Retina (tissue), 1 donor: Measurements from ENCODE around the gene PPP4R2.

Experiments used
- DNase-seq: peaks from one replicate; pipeline ENCODE4 v3.0.0-alpha.2; 2016

Gene PPP4R2

DNA sequence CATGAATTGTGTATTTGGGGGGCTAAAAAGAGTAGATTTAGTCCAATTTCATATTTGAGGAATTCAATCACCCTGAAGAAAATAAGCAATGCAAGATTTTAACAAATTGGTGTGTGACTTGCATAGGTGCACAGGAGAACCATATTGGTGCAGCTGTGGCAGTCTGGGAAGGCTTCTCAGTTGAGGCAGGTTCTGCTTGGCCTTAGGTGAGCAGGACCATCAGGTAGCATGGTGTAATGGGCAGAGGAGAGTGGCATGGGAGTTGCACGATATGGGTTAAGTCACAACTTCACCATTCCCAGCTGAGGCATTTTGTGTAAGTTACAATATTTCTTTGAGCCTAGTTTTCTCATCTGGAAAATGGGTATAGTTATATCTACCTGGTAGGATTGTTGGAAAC, 75.3 kb downstream of the PPP4R2 start:
- no peak for DNase-seq

DNA sequence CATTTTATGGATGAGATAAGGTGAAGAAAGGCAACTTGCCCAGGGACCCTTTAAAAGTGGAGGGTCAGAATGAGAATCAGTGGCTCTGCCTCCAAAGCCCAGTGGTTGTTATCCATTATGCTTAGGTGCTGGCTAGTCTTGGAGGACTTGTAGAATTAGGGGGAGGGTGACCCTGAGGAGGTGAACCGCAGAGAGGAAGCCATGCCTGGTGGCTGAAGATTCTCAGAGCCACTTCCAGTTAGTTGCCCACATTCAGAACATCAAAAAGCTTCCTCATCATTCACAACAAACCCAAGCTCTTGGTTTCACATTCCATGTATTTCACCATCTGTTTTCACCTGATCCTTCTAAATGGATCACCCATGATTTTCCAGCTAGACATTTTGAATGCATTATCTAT, 76.0 kb downstream of the PPP4R2 start:
- DNase-seq: no peak

DNA sequence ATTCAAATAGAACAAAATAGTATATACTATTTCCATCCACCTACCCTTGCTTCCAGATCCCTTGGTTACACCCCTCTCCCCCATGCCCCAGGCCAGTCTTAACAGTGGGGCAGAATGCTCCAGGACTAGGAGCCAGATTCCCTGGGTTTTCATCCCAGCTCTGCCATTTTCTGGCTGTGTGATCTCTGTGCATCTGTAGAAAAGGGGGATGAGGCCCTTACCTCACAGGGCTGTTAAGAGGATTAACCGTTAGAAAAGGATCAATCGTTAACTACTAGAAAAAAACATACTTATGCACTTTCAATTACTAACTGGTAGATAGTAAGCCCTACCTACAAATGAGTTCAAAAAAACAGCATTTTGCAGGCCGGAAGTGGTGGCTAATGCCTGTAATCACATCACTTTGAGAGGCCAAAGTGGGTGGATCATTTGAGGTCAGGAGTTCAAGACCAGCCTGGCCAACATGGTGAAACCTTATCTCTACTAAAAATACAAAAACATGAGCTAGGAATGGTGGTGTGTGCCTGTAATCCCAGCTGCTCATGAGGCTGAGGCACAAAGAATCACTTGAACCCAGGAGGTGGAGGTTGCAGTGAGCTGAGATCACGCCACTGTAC, 76.6 kb downstream of the PPP4R2 start:
- no peak for DNase-seq

DNA sequence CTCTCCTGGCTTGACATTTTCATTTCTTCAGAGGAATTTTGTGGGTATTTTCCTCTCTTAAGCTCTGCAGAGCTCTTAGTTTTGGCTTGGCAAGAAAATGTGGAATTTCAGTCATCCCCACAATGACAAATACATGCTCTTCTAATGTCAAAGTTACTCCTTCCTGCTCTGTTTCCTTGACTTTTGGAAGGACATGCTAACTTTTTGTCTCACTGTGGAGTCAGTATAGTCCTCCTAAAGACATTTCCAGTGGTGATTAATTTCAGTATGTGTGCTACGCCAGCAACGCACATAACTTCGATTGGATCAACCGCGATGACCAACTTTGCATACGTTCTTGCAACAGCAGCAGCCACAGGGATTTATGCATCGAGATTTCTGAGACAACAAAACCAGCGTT, 78.2 kb downstream of the PPP4R2 start:
- no peak for DNase-seq

DNA sequence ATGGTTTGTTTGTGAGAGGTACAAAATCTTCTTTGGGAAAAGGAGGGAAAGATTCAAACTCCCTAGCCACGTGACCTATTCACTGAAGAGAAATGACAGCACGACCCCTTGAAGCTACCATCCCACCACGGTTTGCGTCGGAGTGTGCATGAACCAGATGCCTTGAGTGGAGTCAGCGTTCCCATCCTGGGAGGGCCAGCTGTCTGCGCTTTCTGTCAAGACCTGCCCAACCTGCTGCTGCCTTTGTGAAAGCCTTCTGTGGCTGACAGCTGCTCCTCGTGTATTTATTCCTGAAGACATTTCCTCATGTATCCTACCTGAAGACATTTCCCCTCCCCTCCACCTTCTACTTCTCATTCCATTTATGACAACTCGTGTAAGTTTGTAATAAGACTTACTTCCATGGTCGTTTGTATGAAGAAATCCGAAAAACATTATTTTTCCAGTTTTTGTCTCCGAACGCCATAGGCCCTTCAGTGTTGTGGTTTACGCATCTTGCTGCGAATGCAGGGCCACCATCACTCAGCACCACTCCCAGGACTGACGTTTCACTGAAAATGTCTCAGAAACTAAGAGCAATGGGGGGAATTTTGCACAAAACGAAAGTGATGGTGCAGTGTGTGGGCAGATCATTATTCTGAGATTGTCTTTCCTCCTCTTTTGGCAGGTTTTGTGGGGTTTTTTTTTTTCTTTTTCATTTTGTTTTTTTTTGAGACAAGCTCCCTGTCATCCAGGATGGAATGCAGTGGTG, 83.8 kb downstream of the PPP4R2 start:
- no peak for DNase-seq

DNA sequence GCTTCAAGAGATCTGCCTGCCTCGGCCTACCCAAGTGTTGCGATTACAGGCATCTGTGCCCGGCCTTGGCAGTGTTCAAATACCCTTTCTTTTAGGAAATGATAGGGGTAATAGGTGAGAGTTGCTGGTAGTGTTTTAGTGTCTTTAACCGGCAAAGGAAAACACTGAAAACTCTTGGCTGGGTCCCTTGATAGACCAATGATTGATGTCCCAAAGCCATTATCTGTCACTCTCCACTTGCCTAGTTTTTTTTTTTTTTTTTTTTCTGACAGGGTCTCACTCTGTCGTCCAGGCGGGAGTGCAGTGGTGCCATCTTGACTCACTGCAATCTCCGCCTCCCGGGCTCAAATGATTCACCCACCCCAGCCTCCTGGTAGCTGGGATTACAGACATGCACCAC, 84.5 kb downstream of the PPP4R2 start:
- DNase-seq: no peak

DNA sequence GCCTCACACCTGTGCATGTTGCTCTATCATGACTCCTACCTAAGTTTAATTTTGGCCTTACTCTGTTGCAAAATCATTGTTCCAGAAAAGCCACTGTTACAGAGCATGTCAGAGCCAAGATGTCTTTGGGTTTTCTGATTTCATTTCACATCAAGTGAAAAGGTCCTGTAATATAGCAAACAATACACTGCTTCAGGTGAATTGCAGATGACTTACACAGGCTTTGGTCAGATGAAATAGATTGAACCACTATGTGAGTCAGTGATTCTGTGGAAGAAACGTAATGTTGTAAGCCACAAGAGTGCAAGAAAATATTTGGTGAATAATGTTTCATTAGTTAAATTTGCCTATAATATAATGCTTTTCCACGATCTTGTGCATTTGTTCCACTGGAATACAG, 87.6 kb downstream of the PPP4R2 start:
- DNase-seq: no peak

DNA sequence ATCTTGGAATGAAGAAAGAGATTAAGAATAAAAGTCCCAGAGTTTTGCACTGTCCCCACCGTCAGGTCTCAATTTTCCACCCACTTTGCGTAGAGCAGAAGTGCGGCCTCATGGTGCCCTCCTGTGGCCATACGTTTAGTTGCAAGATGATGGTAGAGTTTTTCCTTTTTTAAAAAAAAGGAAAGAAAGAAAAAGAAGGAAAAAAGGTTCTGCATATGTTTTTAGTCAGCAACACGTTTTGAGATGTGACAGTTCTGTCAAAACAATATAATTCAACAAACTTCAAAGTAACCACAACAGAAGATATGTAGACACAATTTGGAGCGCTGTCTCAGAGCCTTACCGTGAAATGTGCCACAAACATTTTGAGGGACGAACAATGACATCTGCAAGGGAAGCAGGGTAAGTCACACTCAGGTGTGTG, 89.5 kb downstream of the PPP4R2 start:
- DNase-seq: peak; percentile 60

DNA sequence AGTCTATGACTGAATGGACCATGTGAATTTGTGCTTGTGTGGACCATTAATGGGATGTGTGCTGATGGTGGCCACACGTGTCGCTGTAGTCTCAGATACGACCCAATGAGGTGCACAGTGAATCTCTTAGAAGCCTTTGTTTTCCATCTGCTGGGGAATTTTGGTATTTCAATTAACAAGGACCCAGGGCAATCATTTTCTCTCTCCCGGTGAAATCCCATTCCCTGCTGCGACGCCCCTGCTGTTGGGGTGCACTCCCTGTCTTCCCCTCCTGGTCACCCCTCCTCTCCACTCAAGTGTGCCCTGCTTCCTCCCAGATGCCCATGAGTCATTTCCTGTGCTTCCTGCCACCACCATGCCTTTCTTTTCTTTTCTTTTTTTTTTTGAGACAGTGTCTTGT, 97.5 kb downstream of the PPP4R2 start:
- DNase-seq: no peak

DNA sequence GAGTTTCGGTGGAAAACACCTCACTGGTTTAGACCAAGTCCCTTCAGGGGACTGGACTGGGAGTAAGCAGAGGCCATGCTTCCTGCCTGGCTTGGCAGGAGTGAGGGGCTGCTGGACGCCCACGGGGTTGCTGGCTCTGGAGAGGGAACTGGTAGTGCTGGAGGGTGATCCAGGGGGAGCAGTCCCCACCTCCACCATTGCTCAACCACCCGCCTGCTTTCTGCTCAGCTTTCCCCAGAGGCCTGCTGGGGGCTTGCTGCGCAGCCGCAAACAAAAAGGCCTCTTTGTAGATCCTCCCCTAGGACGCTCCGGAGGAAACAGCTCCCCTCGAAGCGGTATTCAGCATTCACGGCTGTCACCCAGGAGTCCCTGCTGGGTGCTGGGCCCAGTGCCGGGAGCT, 98.3 kb downstream of the PPP4R2 start:
- DNase-seq: peak; percentile 47

DNA sequence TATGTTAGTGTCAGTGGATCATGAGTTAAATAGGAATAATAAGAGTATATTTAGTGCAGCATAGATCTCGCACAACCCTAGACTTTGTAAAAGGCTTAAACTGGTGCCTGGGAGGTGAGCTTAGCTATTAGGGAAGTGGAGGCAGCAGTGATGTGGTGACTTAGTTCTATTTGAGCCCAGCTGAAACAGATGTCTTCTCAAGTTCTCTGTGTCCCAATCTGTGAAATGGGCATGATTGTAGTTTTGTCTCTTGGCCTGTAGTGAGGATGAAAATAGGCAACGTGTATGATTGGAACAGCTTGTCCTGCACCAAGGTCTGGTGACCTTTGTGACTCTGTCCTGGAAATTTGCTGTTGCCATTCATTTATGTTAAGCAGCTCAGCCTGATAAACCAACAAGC, 99.6 kb downstream of the PPP4R2 start:
- no peak for DNase-seq

DNA sequence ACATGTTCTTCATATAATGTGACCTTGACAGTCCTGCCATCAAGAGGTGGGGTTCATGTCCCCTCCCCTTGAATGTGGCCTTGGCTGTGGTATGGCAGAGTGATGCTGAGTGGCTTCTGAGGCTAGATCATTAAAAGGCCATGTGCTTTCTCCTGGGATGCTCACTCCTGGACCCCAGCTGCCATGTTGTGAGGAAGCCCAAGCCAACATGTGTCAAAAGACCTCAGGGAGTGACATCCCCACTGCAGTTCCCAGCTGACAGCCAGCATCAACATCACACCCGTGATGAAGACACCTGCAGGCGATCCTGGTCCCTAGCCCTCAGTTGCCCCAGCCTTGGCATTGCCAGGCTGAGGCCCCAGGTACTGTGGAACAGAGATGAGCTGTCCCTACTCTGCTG, 101.4 kb downstream of the PPP4R2 start:
- DNase-seq: no peak

DNA sequence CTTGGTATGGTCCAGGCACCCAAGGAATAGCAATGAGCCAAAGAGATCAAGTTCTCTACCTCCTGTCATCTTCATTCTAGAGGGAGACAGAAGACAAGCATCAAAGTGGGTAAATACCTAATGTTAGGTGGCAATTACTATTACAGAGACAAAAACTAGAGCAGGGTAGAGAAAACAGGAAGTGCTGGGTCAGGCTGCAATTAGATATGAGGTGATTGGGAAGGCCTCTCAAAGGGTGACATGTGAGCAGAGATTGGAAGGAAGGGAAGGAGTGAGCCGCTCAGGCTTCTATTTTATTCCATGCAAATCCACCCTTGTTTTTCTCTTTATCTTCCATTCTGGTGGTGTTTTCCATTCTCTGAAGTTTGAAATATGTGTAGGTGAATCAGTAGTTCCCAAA, 102.3 kb downstream of the PPP4R2 start:
- DNase-seq: no peak

DNA sequence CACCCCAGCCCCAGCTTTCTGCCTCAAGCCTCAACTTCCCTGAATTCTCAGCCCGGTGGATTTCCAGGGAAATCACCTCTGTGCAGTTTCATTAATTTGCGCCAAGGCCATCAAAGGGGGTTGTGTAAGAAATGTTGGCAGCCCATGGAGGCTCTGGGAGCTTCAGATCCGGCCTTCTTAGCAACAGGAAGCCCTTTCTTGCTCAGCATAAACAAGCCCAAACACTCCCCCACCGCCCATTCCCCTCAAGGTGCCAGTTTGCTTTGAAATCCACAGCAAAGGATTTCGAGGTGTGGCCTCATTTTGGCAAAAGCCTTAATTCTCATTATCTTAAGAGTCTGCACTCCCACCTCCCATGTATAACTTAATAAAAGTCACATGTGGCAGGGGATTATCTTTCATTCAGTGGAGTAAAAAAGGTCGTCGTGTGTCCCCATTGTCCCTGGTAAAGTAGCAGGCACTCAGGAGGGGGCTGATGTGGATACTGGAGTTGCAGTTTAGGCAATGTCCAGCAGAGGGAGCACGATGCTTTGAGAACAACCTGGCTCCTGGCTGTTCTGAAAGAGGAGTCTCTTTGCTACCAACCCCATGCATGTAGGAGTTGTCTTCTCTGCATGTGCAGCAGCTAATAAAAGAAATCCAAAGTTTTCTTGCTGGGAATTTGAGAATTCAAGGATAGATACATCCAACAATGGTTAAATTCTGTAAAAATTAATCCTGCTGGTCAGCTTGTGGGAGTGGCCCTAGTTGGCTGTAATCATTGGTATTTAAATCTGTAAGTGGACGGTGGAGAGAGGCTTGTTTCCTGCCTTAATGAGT, 104.3 kb downstream of the PPP4R2 start:
- DNase-seq: peak; percentile 88

DNA sequence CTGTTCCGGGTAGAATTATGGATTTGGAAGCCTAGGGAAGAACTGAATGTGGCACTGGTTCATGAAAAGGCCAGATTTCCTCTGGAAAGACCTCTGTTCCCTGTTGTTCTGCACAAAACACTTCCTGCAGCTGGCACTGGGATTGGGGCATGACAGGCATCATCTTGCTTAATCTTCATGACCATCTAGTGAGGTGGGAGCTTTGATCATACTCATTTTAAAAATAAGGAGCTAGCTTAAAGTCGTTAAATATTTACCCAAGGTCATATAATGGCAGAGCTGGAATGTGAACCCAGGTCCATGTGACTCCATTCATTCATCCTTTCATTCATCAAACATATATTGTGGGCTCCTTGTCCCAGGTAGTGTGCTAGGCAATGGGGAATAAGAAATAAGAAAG, 105.3 kb downstream of the PPP4R2 start:
- DNase-seq: no peak

DNA sequence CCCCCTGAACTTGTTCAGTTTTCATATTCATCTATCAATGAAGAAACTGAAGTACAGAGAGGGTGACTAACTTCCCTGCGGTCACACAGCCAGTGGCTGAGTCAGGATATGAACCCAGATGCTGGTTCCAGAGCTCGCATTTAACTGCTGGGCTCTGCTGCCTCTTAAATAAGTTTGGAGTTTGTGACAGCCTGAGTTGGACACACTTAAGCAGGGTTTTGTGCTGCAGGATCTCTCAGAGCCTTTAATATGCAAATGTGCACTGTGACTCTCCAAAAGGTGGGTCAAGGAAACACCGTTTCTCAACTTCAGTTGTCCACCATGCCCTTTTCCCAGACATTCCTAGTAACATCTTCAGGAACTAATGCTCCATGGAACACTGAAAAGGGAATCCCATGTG, 110.6 kb downstream of the PPP4R2 start:
- no peak for DNase-seq

DNA sequence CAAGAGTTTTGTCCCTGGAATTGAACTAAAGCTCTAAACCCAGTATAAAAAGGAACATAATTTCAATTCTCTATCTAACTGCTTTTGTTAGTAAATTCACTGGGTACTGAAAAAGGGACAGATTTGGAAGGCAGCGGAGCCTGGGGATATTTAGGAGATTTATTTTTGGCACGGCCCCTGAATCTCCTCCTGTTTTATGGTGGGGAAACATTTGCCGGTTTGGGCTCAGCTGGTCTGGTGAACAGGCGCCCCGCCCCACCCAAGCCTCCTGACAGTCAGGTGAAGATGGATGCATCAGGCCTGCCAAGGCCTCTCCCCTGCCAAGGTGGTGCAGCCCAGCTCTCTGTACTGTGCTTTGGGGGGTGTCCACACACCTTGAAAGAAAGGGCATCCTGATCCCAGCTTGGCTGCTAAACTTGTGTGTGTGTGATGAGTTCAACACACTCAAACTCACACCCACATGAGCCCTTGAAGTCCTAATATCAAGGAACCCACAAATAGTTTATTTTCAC, 111.1 kb downstream of the PPP4R2 start:
- no peak for DNase-seq

DNA sequence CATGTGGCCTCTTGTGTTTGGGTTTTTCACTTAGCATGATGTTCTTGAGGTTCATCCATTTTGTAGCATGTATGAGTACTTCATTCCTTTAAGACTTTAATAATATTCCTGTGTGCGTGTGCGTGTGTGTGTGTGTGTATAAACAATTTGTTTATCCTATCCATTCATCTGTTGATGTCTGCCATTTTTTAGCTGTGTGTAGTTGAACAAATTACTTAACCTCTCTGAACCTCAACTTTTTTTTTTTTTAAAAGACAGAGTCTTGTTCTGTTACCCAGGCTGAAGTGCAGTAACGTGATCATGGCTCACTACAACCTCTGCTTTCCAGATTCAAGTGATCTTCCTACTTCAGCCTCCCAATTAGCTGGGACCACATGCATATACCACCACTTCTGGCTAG, 112.1 kb downstream of the PPP4R2 start:
- no peak for DNase-seq

DNA sequence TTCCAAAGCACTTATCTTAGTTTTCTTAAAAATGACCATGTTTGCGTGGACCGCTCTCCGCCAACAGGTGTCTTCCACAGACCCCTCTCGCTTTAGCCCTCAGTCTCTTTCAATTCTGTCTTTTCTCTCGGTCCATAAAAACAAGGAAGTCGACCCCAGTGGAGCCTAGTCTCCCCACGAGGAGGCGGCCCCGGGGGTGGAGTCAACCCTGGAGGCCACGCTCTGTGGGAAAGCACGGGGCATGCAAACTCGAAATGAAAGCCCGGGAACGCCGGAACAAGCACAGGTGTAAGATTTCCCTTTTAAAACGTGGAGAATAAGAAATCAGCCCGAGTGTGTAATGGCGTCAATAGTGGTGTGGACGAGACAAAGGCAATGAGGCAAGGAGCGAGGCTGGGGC, 113.9 kb downstream of the PPP4R2 start:
- no peak for DNase-seq

DNA sequence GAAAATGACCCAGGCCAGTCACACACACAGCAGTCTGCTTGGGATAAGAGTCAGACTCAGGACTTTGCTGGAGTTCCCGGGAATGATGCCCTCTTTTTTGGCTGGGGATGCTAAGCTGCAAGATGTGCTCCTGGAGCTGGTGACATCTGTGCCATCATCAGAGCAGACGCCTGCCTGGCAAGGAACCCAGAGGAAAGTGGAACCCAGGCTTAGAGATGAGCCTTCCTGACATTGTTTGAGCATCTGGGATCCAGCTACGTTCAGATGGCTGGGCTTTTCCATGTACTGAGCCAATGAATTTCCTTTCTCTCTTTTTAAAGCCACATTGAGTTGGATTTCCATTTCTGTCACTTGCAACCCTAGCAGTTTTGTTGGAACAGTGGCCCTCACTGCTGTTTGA, 118.1 kb downstream of the PPP4R2 start:
- DNase-seq: no peak

DNA sequence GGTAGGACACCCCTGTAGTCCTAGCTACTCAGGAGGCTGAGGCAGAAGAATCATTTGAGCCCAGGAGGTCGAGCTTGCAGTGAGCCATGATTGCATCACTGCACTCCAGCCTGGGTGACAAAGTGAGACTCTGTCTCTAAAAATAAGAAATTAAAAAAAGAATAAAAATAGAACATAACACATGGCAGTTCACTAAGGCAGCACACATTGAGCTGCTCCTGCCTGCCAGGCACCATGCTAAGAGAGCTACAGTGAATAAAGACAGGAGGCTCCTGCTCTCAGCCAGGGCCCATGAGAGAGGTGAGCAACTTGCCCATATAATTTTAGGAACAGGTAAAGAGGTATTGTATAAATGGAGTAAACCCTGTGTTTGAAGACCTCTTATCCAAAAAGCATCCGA, 119.2 kb downstream of the PPP4R2 start:
- DNase-seq: no peak
